PC-9 (cell line): ENCODE data around the gene OSBPL10. TPM values are rescaled to one million over a fixed set of nuclear protein-coding genes. Genes with fewer than 3 reads are reported as not detected.

ENCODE experiments used
- BruUV-seq: library from RNA; stranded (reverse); fragments of 400-500 nt; replicated peaks from 2 replicates; lab custom pipeline; 2021; lab: Mats Ljungman, UMichigan
- CTCF ChIA-PET: fragments of 300-600 bp; sonication (Branson Sonifier 250); formaldehyde crosslinking; loops from one replicate; lab custom pipeline; 2022; ENCODE audit warnings: antibody characterized with exemption; lab: Charles Lee
- POLR2A ChIA-PET: fragments of 300-600 bp; sonication (Branson Sonifier 250); formaldehyde crosslinking; loops from one replicate; lab custom pipeline; 2022; ENCODE audit warnings: antibody characterized with exemption; ENCODE audit not compliant: unreplicated experiment; lab: Charles Lee
- DNase-seq, 2 experiments: peaks; one replicate each; pipeline versions ENCODE4 v3.0.0 to v3.0.0-alpha.2; 2015 to 2022; ENCODE audit warnings: mixed read lengths in 1 of 2
- H2AFZ ChIP-seq: fragments of 200-600 bp; sonication (generic); 2 replicates; pipeline ENCODE4 v1.8.1; 2017; ENCODE audit warnings: antibody characterized with exemption
- H3F3A ChIP-seq: fragments of 200-600 bp; sonication (generic); 2 replicates; pipeline ENCODE4 v1.8.1; 2017; ENCODE audit warnings: antibody characterized with exemption, mild to moderate bottlenecking, low read depth; ENCODE audit not compliant: insufficient read depth
- H3K27ac ChIP-seq: fragments of 200-600 bp; sonication (generic); 2 replicates; pipeline ENCODE4 v1.6.1; 2016; ENCODE audit warnings: mixed run types
- H3K27me3 ChIP-seq: fragments of 200-600 bp; sonication (generic); 2 replicates; pipeline ENCODE4 v1.6.1; 2016; ENCODE audit warnings: low read depth, mixed run types; ENCODE audit not compliant: insufficient read depth
- H3K36me3 ChIP-seq: fragments of 200-600 bp; sonication (generic); 2 replicates; pipeline ENCODE4 v1.6.1; 2016; ENCODE audit warnings: low read depth, mixed run types
- H3K4me1 ChIP-seq: fragments of 200-600 bp; sonication (generic); replicated peaks from 2 replicates; pipeline ENCODE4 v1.6.1; 2016; ENCODE audit warnings: mixed run types; ENCODE audit not compliant: insufficient read depth
- H3K4me2 ChIP-seq: fragments of 200-600 bp; sonication (generic); 2 replicates; pipeline ENCODE4 v1.6.1; 2017; ENCODE audit warnings: mixed run types
- H3K4me3 ChIP-seq: fragments of 200-600 bp; sonication (generic); 2 replicates; pipeline ENCODE4 v1.6.1; 2016; ENCODE audit warnings: mixed run types
- H3K79me2 ChIP-seq: fragments of 200-600 bp; sonication (generic); 2 replicates; pipeline ENCODE4 v1.6.1; 2017; ENCODE audit warnings: low read depth, mixed run types
- H3K9me2 ChIP-seq: fragments of 200-600 bp; sonication (generic); 2 replicates; pipeline ENCODE4 v1.8.1; 2017; ENCODE audit warnings: mild to moderate bottlenecking; ENCODE audit not compliant: insufficient read depth
- H3K9me3 ChIP-seq: fragments of 200-600 bp; sonication (generic); 2 replicates; pipeline ENCODE4 v1.8.1; 2016; ENCODE audit warnings: low read depth; ENCODE audit not compliant: insufficient read depth
- H4K20me1 ChIP-seq: fragments of 200-600 bp; sonication (generic); 2 replicates; pipeline ENCODE4 v1.8.1; 2017; ENCODE audit not compliant: insufficient read depth
- CTCF ChIP-seq: fragments of 200-600 bp; sonication (generic); conservative IDR thresholded peaks from 2 replicates; pipeline ENCODE4 v1.6.1; 2017; ENCODE audit warnings: mixed run types, antibody characterized with exemption, mild to moderate bottlenecking, moderate library complexity
- EZH2 ChIP-seq: fragments of 200-600 bp; sonication (generic); IDR thresholded peaks from 2 replicates; pipeline ENCODE4 v1.8.0; 2017; ENCODE audit warnings: antibody characterized with exemption, low read depth
- intact Hi-C: fragments of 100-400 bp; cut with micrococcal nuclease; formaldehyde crosslinking; loops from one replicate; pipeline ENCODE4 v1.10.0; 2022; ENCODE audit not compliant: unreplicated experiment
- total RNA-seq: library from RNA; stranded (reverse); gene quantifications from 2 replicates; pipeline ENCODE4 v1.2.3, GENCODE V29; 2021

OSBPL10 gene
- total RNA-seq, 1 experiment from 2014 or later, result 42.0 TPM

- Histone ChIP-seq H3K79me2 (no peaks in the 10 kb centered on the region), H3K27ac (no peak overlapping the region), H3K4me3 (no peak overlapping the region), H2AFZ (no peak overlapping the region), H3K4me2 (no peak overlapping the region), H3K27me3 (no peaks in the 10 kb centered on the region), H4K20me1 (no peaks in the 10 kb centered on the region), H3K9me2 (no peaks in the 10 kb centered on the region), H3K36me3 (no peaks in the 10 kb centered on the region), H3K4me1 (no peaks in the 10 kb centered on the region; the same call in 1 of the 2 replicates), H3F3A (no peaks in the 10 kb centered on the region), H3K9me3 (no peaks in the 10 kb centered on the region)
- intact Hi-C loops, result no loop called here
- no peak for DNase-seq
- BruUV-seq, result no TSS peak
- TF ChIP-seq CTCF, result no peak
- no peak for TF ChIP-seq EZH2
- CTCF ChIA-PET, result no interaction called here
- POLR2A ChIA-PET, result no interaction called here
These were observed 63.6 kb downstream of the OSBPL10 start for GRCh38 chr3:31917303-31918005.

GRCh38 chr3:31911643-31912042 is 69.4 kb downstream of the OSBPL10 start:
- Histone ChIP-seq H3K27me3 (no peaks in the 10 kb centered on the region), H3K9me3 (no peaks in the 10 kb centered on the region), H4K20me1 (no peaks in the 10 kb centered on the region), H3K9me2 (no peaks in the 10 kb centered on the region), H3F3A (no peaks in the 10 kb centered on the region), H3K4me1 (no peaks in the 10 kb centered on the region), H3K79me2 (no peaks in the 10 kb centered on the region), H3K4me2 (no peak overlapping the region), H3K36me3 (no peaks in the 10 kb centered on the region), H3K4me3 (no peak overlapping the region), H3K27ac (no peak overlapping the region), H2AFZ (no peak overlapping the region)
- no peak for DNase-seq
- CTCF ChIA-PET, result no interaction called here
- no TSS peak for BruUV-seq
- POLR2A ChIA-PET, result no interaction called here
- TF ChIP-seq EZH2 (no peak), CTCF (no peak)
- intact Hi-C loops, result no loop called here

- no peaks in the 10 kb centered on the region for H3K27me3 ChIP-seq
- no peaks in the 10 kb centered on the region for H3K9me2 ChIP-seq
- no TSS peak for BruUV-seq
- intact Hi-C loops, result no loop called here
- H3K36me3 ChIP-seq, result no peaks in the 10 kb centered on the region
- TF ChIP-seq EZH2 (no peak), CTCF (no peak)
- H3K4me2 ChIP-seq, result no peak overlapping the region
- H3F3A ChIP-seq, result no peaks in the 10 kb centered on the region
- H3K4me1 ChIP-seq, result no peaks in the 10 kb centered on the region
- ChIA-PET POLR2A (no interaction called here), CTCF (no interaction called here)
- no peak for DNase-seq
- no peak overlapping the region for H2AFZ ChIP-seq
- H3K27ac ChIP-seq, result no peak overlapping the region
- no peak overlapping the region for H3K4me3 ChIP-seq
- H3K79me2 ChIP-seq, result no peaks in the 10 kb centered on the region
- H4K20me1 ChIP-seq, result no peaks in the 10 kb centered on the region
- H3K9me3 ChIP-seq, result no peaks in the 10 kb centered on the region
These were observed 69.9 kb downstream of the OSBPL10 start for GRCh38 chr3:31911124-31911523.
